Measurements from ENCODE around the gene DMD.

DNA sequence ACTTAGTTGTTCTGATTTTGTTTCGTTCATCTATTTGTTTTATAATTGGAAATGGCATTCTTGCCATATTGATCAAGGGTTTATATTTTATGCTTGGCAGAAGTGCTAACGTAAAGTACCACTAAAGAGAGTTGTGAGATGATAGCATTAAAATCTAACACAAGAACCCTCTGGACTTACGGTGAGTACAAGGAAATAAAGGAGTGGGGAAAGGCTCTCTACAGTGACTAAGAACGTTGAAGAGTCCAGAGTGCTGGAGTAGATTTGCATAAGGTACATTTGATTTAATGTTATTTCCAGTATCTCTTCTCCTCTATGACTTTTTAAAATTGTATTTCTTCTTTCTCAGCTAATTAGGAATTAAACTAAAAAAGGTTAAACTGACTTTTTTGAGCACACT, 612.6 kb downstream of the DMD start:
- TF ChIP-seq, protein P1, sequence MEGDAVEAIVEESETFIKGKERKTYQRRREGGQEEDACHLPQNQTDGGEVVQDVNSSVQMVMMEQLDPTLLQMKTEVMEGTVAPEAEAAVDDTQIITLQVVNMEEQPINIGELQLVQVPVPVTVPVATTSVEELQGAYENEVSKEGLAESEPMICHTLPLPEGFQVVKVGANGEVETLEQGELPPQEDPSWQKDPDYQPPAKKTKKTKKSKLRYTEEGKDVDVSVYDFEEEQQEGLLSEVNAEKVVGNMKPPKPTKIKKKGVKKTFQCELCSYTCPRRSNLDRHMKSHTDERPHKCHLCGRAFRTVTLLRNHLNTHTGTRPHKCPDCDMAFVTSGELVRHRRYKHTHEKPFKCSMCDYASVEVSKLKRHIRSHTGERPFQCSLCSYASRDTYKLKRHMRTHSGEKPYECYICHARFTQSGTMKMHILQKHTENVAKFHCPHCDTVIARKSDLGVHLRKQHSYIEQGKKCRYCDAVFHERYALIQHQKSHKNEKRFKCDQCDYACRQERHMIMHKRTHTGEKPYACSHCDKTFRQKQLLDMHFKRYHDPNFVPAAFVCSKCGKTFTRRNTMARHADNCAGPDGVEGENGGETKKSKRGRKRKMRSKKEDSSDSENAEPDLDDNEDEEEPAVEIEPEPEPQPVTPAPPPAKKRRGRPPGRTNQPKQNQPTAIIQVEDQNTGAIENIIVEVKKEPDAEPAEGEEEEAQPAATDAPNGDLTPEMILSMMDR (IDR thresholded peaks at IDR 0.05), result no peak
- no peak for TF ChIP-seq POLR2A (IDR thresholded peaks at IDR 0.05)
